Caco-2 (cell line): Measurements from ENCODE around the gene MYO16. TPM values are rescaled to one million over a fixed set of nuclear protein-coding genes. Genes with fewer than 3 reads are reported as not detected.
A peak's percentile ranks its signal among the peaks of the same experiment; 100 is the strongest.

Source experiments
- BruUV-seq: library from RNA; stranded (reverse); fragments of 400-500 nt; replicated peaks from 2 replicates; lab custom pipeline; 2021; lab: Mats Ljungman, UMichigan
- CTCF ChIA-PET: fragments of 300-600 bp; sonication (Branson Sonifier 250); formaldehyde crosslinking; loops from one replicate; lab custom pipeline; 2022; ENCODE audit warnings: antibody characterized with exemption; lab: Charles Lee
- POLR2A ChIA-PET: fragments of 300-600 bp; sonication (Branson Sonifier 250); formaldehyde crosslinking; loops from one replicate; lab custom pipeline; 2022; ENCODE audit warnings: antibody characterized with exemption; lab: Charles Lee
- DNase-seq, 2 experiments: peaks; one replicate each; pipeline versions ENCODE4 v3.0.0 to v3.0.0-alpha.2; 2020 to 2022
- H3K27me3 ChIP-seq: replicated peaks from 2 replicates; pipeline ENCODE4 v1.6.0; 2011; ENCODE audit warnings: low read length; ENCODE audit not compliant: control insufficient read depth, insufficient read depth
- H3K36me3 ChIP-seq: 2 replicates; pipeline ENCODE4 v1.5.1; 2011; ENCODE audit warnings: low read length; ENCODE audit not compliant: control insufficient read depth, insufficient read depth
- H3K4me1 ChIP-seq: fragments of 250-450 bp; sonication (Bioruptor Pico); 2 replicates; pipeline ENCODE4 v1.5.1; 2020; ENCODE audit warnings: mild to moderate bottlenecking
- H3K4me3 ChIP-seq: 2 replicates; pipeline ENCODE4 v1.5.1; 2011; ENCODE audit warnings: low read depth, mild to moderate bottlenecking, control low read depth, low read length
- H3K9me3 ChIP-seq: fragments of 250-450 bp; sonication (Bioruptor Pico); 2 replicates; pipeline ENCODE4 v1.5.1; 2020; ENCODE audit warnings: mild to moderate bottlenecking, moderate library complexity
- H3K27ac Mint-ChIP-seq: one replicate; pipeline ENCODE4 v1.8.0; 2022; ENCODE audit warnings: mixed read lengths; ENCODE audit not compliant: unreplicated experiment
- H3K27me3 Mint-ChIP-seq: one replicate; pipeline ENCODE4 v1.8.0; 2022; ENCODE audit warnings: mixed read lengths; ENCODE audit not compliant: insufficient read depth, unreplicated experiment
- H3K36me3 Mint-ChIP-seq: one replicate; pipeline ENCODE4 v1.8.0; 2022; ENCODE audit warnings: mild to moderate bottlenecking, mixed read lengths; ENCODE audit not compliant: insufficient read depth, unreplicated experiment
- H3K4me1 Mint-ChIP-seq: one replicate; pipeline ENCODE4 v1.8.0; 2022; ENCODE audit warnings: low read depth, mixed read lengths; ENCODE audit not compliant: unreplicated experiment
- H3K4me3 Mint-ChIP-seq: one replicate; pipeline ENCODE4 v1.8.0; 2022; ENCODE audit warnings: mild to moderate bottlenecking, moderate library complexity, mixed read lengths; ENCODE audit not compliant: unreplicated experiment
- H3K9me3 Mint-ChIP-seq: one replicate; pipeline ENCODE4 v1.8.0; 2022; ENCODE audit warnings: mixed read lengths; ENCODE audit not compliant: unreplicated experiment
- intact Hi-C: fragments of 100-400 bp; cut with micrococcal nuclease; formaldehyde crosslinking; loops from one replicate; pipeline ENCODE4 v1.10.0; 2022; ENCODE audit not compliant: unreplicated experiment
- total RNA-seq: library from RNA; stranded (reverse); gene quantifications from 2 replicates; pipeline ENCODE4 v1.2.3, GENCODE V29; 2022
- TF ChIP-seq, protein P1 (sequence below), 2 experiments: fragments of 200-600 bp in 1 of 2; IDR thresholded peaks; 1 replicate in 1 of 2; 2 replicates in 1 of 2; pipeline versions ENCODE4 v1.5.1 to v1.8.0; 2011 to 2022; ENCODE audit warnings: antibody characterized with exemption in 1 of 2, control low read depth in 1 of 2, inconsistent platforms in 1 of 2, low read depth in 1 of 2, low read length in 1 of 2, mild to moderate bottlenecking in 1 of 2, moderate library complexity in 1 of 2; ENCODE audit not compliant: insufficient read depth in 1 of 2, severe bottlenecking in 1 of 2, unreplicated experiment in 1 of 2

MYO16 gene
- total RNA-seq, 1 experiment from 2014 or later, result not detected

DNA sequence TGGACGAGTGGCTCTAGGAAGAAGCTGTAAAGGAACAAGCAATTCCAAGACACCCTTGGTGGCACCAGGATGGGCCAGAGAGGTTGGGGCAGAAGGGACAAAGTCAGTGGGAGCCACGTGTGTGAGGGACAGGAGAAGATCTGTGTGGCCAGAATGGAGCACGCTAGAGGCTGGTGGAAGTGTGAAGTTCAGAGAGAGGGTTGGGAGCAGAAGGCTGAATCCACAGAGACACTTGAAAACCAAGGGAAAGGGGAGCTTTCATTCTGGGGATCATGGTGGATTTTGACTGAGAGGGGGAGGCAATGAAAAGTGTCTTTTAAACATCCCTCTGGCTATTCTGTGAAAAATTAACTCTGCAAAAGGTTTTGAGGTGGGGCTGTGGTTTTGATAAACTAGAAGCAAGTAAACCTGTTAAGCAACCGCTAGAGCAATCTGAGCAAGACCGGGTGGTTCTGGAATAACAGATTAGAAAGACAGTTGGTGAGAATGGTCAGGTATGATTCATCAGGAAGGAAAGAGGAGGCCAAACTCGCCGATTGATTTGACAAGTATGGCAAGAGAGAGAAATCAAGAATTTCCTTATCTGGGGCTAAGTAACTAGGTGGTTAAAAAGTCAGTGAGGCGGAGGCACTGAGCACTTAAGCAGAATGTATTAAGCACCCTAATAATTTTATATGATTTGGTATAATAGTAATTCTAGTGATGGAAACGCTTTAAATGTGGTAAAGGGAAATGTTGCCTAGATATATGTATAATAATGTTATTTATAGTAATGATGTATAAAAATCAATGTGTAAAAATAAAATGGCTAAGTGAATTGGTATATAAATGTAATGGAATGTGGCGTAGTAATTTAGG lies 140.0 kb downstream of the MYO16 start:
- no peaks in the 10 kb centered on the region for H3K36me3 Mint-ChIP-seq

DNA sequence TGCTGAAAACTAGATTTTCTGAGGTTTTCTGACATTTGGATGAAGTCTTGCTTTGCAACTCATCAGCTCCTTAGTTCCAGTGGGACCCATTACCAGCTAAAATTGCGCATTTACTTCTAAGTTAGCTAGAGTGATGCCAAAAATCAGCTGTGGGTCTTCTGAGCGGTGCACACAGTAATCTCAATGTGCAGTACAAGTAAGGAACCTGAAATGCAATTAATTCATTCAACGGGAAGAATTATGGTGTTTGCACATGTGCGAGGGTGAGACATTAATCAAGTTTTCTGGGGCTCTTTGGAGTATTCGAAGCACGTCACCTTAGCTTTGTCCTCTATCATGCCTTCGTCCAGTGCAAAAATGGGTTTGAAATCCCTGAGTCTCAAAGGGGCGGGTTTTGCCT lies 146.2 kb downstream of the MYO16 start:
- Histone ChIP-seq H3K9me3 (no peaks in the 10 kb centered on the region), H3K4me1 (peaks cover 12% of the 10 kb centered on the region), H3K27me3 (no peaks in the 10 kb centered on the region), H3K36me3 (no peaks in the 10 kb centered on the region), H3K4me3 (no peak overlapping the region)
- Mint-ChIP-seq H3K27me3 (peaks cover 3% of the 10 kb centered on the region), H3K9me3 (no peaks in the 10 kb centered on the region), H3K4me3 (no peak overlapping the region), H3K4me1 (peaks cover 9% of the 10 kb centered on the region), H3K36me3 (no peaks in the 10 kb centered on the region), H3K27ac (no peak overlapping the region)
- ChIA-PET POLR2A (no interaction called here), CTCF (no interaction called here)
- TF ChIP-seq, protein P1, sequence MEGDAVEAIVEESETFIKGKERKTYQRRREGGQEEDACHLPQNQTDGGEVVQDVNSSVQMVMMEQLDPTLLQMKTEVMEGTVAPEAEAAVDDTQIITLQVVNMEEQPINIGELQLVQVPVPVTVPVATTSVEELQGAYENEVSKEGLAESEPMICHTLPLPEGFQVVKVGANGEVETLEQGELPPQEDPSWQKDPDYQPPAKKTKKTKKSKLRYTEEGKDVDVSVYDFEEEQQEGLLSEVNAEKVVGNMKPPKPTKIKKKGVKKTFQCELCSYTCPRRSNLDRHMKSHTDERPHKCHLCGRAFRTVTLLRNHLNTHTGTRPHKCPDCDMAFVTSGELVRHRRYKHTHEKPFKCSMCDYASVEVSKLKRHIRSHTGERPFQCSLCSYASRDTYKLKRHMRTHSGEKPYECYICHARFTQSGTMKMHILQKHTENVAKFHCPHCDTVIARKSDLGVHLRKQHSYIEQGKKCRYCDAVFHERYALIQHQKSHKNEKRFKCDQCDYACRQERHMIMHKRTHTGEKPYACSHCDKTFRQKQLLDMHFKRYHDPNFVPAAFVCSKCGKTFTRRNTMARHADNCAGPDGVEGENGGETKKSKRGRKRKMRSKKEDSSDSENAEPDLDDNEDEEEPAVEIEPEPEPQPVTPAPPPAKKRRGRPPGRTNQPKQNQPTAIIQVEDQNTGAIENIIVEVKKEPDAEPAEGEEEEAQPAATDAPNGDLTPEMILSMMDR (IDR thresholded peaks at IDR 0.05; ENCODE audit: insufficient read depth in 1 of 2, low read depth in 1 of 2, low read length in 1 of 2, severe bottlenecking in 1 of 2, unreplicated experiment in 1 of 2), result no peak
- no peak for DNase-seq
- BruUV-seq, result no TSS peak
- intact Hi-C loops, result no loop called here

More for the DNA sequence above, 140.0 kb downstream of the MYO16 start:
- ChIA-PET CTCF (no interaction called here), POLR2A (no interaction called here)
- intact Hi-C loops, result loop anchor here (10.0 kb wide), 1 partner anchor 125 kb away; no protein-coding TSS in a partner anchor
- Histone ChIP-seq H3K4me3 (no peak overlapping the region), H3K36me3 (no peaks in the 10 kb centered on the region), H3K9me3 (no peaks in the 10 kb centered on the region), H3K27me3 (no peaks in the 10 kb centered on the region), H3K4me1 (peaks cover 9% of the 10 kb centered on the region; the same call in 1 of the 2 replicates)
- Mint-ChIP-seq H3K4me1 (peaks cover 10% of the 10 kb centered on the region), H3K27me3 (peaks cover 3% of the 10 kb centered on the region), H3K4me3 (no peak overlapping the region), H3K27ac (no peak overlapping the region), H3K9me3 (no peaks in the 10 kb centered on the region)
- BruUV-seq, result no TSS peak
- TF ChIP-seq, protein P1 (IDR thresholded peaks at IDR 0.05; ENCODE audit: insufficient read depth in 1 of 2, low read depth in 1 of 2, low read length in 1 of 2, severe bottlenecking in 1 of 2, unreplicated experiment in 1 of 2), result no peak
- DNase-seq, result peak in 1 of 2 experiments; percentile 9

DNA sequence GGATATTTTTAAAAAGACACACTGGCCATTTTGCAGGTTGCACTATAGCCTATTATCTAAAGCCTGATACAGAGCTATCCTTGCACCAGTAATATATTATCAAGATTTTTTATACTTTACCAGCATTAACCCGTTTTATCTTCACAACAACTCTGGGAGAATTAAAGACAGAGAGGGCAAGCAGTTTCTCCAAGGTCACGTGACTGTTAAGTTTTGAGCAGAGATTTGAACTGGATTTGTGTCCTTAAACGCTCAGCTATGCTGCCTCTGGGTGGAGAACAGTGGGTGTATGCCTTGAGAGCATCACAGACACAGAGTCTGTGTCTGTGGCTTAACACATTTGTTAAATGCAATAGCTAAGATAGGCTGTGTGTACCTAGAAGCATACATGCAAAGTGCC lies 147.2 kb downstream of the MYO16 start:
- Mint-ChIP-seq H3K27me3 (peaks cover 3% of the 10 kb centered on the region), H3K4me3 (no peak overlapping the region), H3K36me3 (no peaks in the 10 kb centered on the region), H3K4me1 (peaks cover 9% of the 10 kb centered on the region), H3K9me3 (no peaks in the 10 kb centered on the region), H3K27ac (no peak overlapping the region)
- ChIA-PET CTCF (no interaction called here), POLR2A (no interaction called here)
- Histone ChIP-seq H3K27me3 (no peaks in the 10 kb centered on the region), H3K9me3 (no peaks in the 10 kb centered on the region), H3K36me3 (no peaks in the 10 kb centered on the region), H3K4me1 (peaks cover 11% of the 10 kb centered on the region), H3K4me3 (no peak overlapping the region)
- no peak for DNase-seq
- BruUV-seq, result no TSS peak
- TF ChIP-seq, protein P1 (IDR thresholded peaks at IDR 0.05; ENCODE audit: insufficient read depth in 1 of 2, low read depth in 1 of 2, low read length in 1 of 2, severe bottlenecking in 1 of 2, unreplicated experiment in 1 of 2), result no peak
- intact Hi-C loops, result no loop called here
